ENCODE results near the gene PRLH.
"Not testable (repeated sequence)": the region's sequence is repeated elsewhere in the genome, so short reads cannot be mapped to it uniquely, and the experiment has no call there.

The PRLH gene

DNA sequence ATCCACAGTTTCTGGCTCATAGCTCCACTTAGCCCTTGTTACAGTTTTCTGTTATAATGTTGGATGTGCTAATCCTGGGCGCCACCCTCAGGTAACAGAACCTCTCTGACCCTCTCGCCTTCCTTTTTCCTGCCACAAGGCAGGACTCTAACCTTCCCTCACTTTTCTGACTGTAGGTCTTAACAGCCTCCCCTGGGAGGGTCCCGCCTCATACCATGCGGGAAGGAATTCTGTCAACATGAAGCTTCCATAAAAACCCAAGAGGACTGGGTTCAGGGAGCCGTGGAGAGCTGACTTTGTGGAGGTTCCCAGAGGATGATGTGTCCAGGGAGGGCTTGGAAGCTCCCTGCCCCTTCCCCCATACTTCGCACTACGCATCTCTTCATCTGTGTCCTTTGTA lies 36.0 kb downstream of the PRLH start:
- no peak for FAIRE-seq

- no peak for FAIRE-seq
These were observed 36.8 kb downstream of the PRLH start for GRCh38 chr2:237603049-237603717.

GRCh38 chr2:237603718-237604362 lies 37.5 kb downstream of the PRLH start:
- FAIRE-seq, result no peak

- no peak for FAIRE-seq
These were observed 38.0 kb downstream of the PRLH start for GRCh38 chr2:237604391-237604790.

- FAIRE-seq, result no peak
These were observed 38.6 kb downstream of the PRLH start for GRCh38 chr2:237604960-237605359.

GRCh38 chr2:237606522-237606921 lies 40.1 kb downstream of the PRLH start:
- FAIRE-seq, result not testable (repeated sequence)

DNA sequence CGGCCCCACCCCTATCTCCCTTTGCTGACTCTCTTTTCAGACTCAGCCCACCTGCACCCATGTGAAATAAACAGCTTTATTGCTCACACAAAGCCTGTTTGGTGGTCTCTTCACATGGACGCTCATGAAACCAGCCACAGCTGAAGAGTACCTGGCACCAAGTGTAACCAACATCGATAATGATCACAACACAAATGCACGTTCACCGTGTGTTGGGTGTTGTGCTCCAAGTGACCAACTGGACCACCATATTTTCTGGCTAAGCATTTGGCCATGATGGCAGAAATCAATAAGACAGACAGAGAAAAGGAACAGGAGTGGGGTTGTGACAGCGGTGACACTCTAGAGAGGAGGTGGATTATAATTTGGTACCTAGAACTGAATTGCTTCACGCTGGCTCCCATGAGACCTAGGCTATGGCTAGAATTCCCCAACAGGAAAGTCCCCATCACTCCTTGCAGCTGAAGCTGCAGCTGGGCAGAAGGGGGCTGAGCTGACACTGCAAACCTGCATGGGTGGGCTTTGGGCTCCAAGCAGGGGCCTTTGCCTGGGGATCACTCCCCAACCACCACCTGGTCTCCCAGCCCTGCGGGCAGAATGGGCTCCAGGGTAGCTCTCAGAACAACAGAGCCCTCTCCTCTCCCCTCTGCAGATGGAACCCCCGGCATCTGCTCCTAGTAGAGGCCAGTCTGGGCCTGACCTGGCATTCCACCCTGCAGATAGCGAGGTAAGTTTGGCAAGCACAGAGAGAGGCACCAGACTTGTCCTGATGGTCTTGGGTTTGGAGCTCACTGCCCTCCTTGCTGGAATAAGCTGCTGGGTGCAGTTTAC lies 46.4 kb downstream of the PRLH start:
- no peak for FAIRE-seq

- no peak for FAIRE-seq
These were observed 47.3 kb downstream of the PRLH start for GRCh38 chr2:237613679-237614078.

DNA sequence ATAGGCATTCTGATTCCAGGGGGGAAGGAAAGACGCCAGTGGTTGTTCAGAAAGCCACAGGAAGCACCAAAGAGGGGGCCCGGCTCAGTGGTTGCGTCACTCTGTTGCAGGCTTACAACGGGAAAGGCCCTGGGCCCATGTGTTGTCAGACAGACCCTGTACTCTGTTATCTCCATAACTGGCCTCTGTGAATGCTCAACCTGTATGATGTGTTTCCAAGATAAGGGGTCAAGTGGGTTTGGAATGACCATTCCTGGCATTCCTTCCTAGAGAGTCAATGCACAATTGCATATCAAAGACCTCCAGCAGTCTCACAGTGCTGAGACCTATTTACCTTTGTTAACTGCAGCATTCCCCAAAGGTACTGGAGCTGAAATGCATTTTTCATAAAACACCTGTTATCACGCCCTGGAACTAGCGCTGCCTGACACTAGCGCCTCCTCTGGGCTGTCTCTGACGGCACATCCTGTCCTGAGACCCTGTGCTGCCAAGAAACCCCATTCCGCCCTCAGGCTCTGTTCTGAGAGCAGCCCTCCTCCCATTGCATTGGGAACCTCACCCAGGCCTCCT lies 47.9 kb downstream of the PRLH start:
- FAIRE-seq, result no peak

DNA sequence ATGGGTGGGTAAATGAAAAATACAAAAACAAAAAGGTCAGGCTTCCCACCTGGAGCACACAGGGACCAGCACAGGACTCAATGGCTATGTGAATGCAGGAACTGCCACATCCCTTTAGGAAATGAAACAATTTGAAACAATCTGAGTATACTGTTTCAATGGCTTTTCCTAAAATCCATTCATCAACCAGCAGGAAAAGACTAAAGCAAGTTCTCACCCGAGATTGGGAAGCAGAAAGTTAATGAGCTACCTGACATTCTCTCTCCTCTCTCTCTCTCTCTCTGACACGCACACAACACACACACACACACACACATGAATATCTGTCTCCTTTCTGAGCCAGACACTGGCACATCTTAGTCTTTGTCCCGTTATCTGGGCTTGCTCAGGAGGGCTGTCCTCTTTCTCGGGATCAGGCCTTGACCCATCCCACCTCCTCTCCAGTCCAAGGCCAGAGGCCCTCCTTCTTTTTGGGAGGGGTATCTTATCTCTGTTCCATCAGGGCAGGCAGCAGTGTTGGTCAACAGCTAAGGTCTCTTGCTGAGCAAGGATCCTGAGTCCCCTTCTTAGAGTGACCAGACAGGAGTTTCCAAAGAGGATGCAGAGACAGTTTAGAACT lies 49.4 kb downstream of the PRLH start:
- no peak for FAIRE-seq

DNA sequence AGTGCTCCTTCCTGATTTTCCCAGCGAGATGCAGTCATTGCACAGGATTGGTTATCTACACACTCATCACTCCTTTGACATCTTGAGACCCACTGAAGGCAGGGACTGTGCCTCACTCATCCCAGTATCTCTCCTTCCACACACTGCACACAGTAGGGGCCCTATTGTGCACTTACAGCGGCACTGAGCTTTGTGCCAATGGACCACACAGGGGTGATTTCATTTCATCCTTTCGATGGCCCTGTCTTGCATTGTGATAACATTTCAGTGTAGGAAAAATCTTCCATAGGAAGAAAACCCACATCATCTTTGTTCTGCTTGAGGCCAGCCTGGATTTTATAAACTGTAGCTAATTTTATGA lies 50.0 kb downstream of the PRLH start:
- no peak for FAIRE-seq
